ENCODE data around the gene TRAPPC3L.

- TF ChIP-seq CTCF (IDR thresholded peaks at IDR 0.05) (no peak), EZH2 (IDR thresholded peaks at IDR 0.05) (no peak), EZH2phosphoT487 (IDR thresholded peaks at IDR 0.05) (no peak)
Observed at GRCh38 chr6:116556065-116556464, 10.6 kb upstream of the TRAPPC3L start.

Measured in neural progenitor cell (in vitro differentiated cells).